CD4-positive, alpha-beta T cell treated with Interleukin-15 for 4 hours (primary cell): ENCODE data around the gene SLK.

Experiments used
- DNase-seq: peaks from one replicate; pipeline ENCODE4 v3.0.0-alpha.2; 2020; ENCODE audit warnings: low spot score

The SLK gene

GRCh38 chr10:103941801-103942200 is 25.1 kb upstream of the SLK start:
- no peak for DNase-seq

- DNase-seq, result no peak
Measured at GRCh38 chr10:103942866-103943265, 24.1 kb upstream of the SLK start.

GRCh38 chr10:103947799-103948516 is 19.0 kb upstream of the SLK start:
- no peak for DNase-seq

- no peak for DNase-seq
Measured at GRCh38 chr10:103949728-103950127, 17.2 kb upstream of the SLK start.

- no peak for DNase-seq
Measured at GRCh38 chr10:103951183-103951582, 15.8 kb upstream of the SLK start.

- no peak for DNase-seq
Measured at GRCh38 chr10:103951942-103952341, 15.0 kb upstream of the SLK start.

- no peak for DNase-seq
Measured at GRCh38 chr10:103954543-103954942, 12.4 kb upstream of the SLK start.

GRCh38 chr10:103958996-103959395 is 7.9 kb upstream of the SLK start:
- DNase-seq, result no peak

GRCh38 chr10:103960103-103960502 is 6.8 kb upstream of the SLK start:
- no peak for DNase-seq

- DNase-seq, result peak; percentile 6
Measured at GRCh38 chr10:103967448-103968071, 620 bp downstream of the SLK start.

- no peak for DNase-seq
Measured at GRCh38 chr10:103968441-103969391, 1.8 kb downstream of the SLK start.

GRCh38 chr10:103969436-103969835 is 2.5 kb downstream of the SLK start:
- DNase-seq, result no peak

- DNase-seq, result no peak
Measured at GRCh38 chr10:103969857-103970627, 3.1 kb downstream of the SLK start.

- no peak for DNase-seq
Measured at GRCh38 chr10:103975169-103975568, 8.2 kb downstream of the SLK start.

- no peak for DNase-seq
Measured at GRCh38 chr10:103977204-103977603, 10.3 kb downstream of the SLK start.

- DNase-seq, result no peak
Measured at GRCh38 chr10:103979530-103979929, 12.6 kb downstream of the SLK start.

GRCh38 chr10:103980288-103980906 is 13.5 kb downstream of the SLK start:
- DNase-seq, result no peak

GRCh38 chr10:103982639-103983038 is 15.7 kb downstream of the SLK start:
- no peak for DNase-seq

- DNase-seq, result peak; percentile 41
Measured at GRCh38 chr10:103983367-103983911, 16.5 kb downstream of the SLK start.

GRCh38 chr10:103985726-103986125 is 18.8 kb downstream of the SLK start:
- no peak for DNase-seq

- peak; percentile 38 for DNase-seq
Measured at GRCh38 chr10:103986360-103986759, 19.4 kb downstream of the SLK start.
